PC-3 (cell line): Measurements from ENCODE around the gene KCNG4.

ENCODE experiments used
- EZH2 ChIP-seq: fragments of 300-600 bp; sonication (generic); IDR thresholded peaks from one replicate; pipeline ENCODE4 v1.6.1; 2017; ENCODE audit warnings: antibody characterized with exemption, mild to moderate bottlenecking, low read length; ENCODE audit not compliant: unreplicated experiment
- EZH2phosphoT487 ChIP-seq: fragments of 300-600 bp; sonication (generic); IDR thresholded peaks from 2 replicates; pipeline ENCODE4 v1.6.1; 2018; ENCODE audit warnings: mild to moderate bottlenecking, antibody characterized with exemption, low read length, borderline replicate concordance

GRCh38 chr16:84255050-84255810 lies 15.4 kb upstream of the KCNG4 start:
- TF ChIP-seq EZH2 (no peak), EZH2phosphoT487 (no peak)
